RWPE2 (cell line): ENCODE results near the gene KRTCAP2.

Source experiments
- ATAC-seq: fragments of 200-7000 bp; cut with Tn5 transposase; 3 replicates; pipeline ENCODE4 v1.9.1; 2021; ENCODE audit warnings: low read depth
- DNase-seq: peaks from one replicate; pipeline ENCODE4 v3.0.0-alpha.2; 2020; ENCODE audit warnings: low spot score
- H3K27ac ChIP-seq: fragments of 450-650 bp; 2 replicates; pipeline ENCODE4 v1.5.1; 2017; ENCODE audit warnings: mild to moderate bottlenecking; ENCODE audit not compliant: poor library complexity, severe bottlenecking
- H3K27me3 ChIP-seq: fragments of 250-450 bp; sonication (Bioruptor Pico); 2 replicates; pipeline ENCODE4 v1.5.1; 2021; ENCODE audit warnings: mild to moderate bottlenecking, moderate library complexity; ENCODE audit not compliant: insufficient read depth, poor library complexity, severe bottlenecking
- H3K36me3 ChIP-seq: fragments of 250-450 bp; sonication (Bioruptor Pico); 2 replicates; pipeline ENCODE4 v1.5.1; 2020; ENCODE audit warnings: low read depth, mild to moderate bottlenecking, moderate library complexity
- H3K4me1 ChIP-seq: fragments of 250-450 bp; sonication (Bioruptor Pico); 2 replicates; pipeline ENCODE4 v1.5.1; 2021; ENCODE audit warnings: mild to moderate bottlenecking, moderate library complexity; ENCODE audit not compliant: insufficient read depth, poor library complexity, severe bottlenecking
- H3K4me3 ChIP-seq: fragments of 250-450 bp; sonication (Bioruptor Pico); 2 replicates; pipeline ENCODE4 v1.5.1; 2021; ENCODE audit warnings: mild to moderate bottlenecking, moderate library complexity; ENCODE audit not compliant: severe bottlenecking
- H3K9me3 ChIP-seq: fragments of 250-450 bp; sonication (Bioruptor Pico); 2 replicates; pipeline ENCODE4 v1.5.1; 2021; ENCODE audit warnings: mild to moderate bottlenecking, moderate library complexity; ENCODE audit not compliant: severe bottlenecking
- TF ChIP-seq, protein P1 (sequence below): fragments of 450-650 bp; IDR thresholded peaks from one replicate; pipeline ENCODE4 v1.5.1; 2017; ENCODE audit warnings: mild to moderate bottlenecking, moderate library complexity; ENCODE audit not compliant: poor library complexity, severe bottlenecking

KRTCAP2 gene

GRCh38 chr1:155202198-155202597 is 29.1 kb upstream of the KRTCAP2 start:
- Histone ChIP-seq H3K36me3 (0 out of 2 replicates have a peak, but pooled peaks cover 3% of the 10 kb centered on the region), H3K4me3 (no peak overlapping the region), H3K27ac (no peak overlapping the region), H3K9me3 (no peaks in the 10 kb centered on the region), H3K4me1 (no peaks in the 10 kb centered on the region), H3K27me3 (no peaks in the 10 kb centered on the region)
- no peak for DNase-seq
- no peak for ATAC-seq
- TF ChIP-seq, protein P1, sequence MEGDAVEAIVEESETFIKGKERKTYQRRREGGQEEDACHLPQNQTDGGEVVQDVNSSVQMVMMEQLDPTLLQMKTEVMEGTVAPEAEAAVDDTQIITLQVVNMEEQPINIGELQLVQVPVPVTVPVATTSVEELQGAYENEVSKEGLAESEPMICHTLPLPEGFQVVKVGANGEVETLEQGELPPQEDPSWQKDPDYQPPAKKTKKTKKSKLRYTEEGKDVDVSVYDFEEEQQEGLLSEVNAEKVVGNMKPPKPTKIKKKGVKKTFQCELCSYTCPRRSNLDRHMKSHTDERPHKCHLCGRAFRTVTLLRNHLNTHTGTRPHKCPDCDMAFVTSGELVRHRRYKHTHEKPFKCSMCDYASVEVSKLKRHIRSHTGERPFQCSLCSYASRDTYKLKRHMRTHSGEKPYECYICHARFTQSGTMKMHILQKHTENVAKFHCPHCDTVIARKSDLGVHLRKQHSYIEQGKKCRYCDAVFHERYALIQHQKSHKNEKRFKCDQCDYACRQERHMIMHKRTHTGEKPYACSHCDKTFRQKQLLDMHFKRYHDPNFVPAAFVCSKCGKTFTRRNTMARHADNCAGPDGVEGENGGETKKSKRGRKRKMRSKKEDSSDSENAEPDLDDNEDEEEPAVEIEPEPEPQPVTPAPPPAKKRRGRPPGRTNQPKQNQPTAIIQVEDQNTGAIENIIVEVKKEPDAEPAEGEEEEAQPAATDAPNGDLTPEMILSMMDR: no peak

DNA sequence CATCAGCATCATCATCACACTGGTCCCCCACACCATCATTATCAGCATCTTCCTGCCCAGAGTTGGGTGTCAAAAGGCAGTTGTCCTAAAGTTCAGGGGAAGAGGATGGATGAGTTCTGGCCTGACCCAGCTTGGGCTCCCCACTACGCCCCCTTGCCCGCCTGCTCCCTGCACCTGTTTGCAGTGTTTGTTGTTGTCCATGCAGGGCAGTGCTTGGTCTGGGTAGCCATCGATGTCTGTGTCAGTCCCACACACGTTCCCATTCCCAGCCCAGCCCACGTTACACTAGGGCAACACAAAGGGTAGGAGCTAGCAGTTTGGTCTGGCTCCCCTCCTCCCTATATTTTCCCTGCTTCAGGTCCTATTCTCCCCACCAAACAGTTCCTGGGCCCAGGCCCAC is 27.8 kb upstream of the KRTCAP2 start:
- Histone ChIP-seq H3K4me1 (no peaks in the 10 kb centered on the region), H3K27me3 (no peaks in the 10 kb centered on the region), H3K36me3 (0 out of 2 replicates have a peak, but pooled peaks cover 5% of the 10 kb centered on the region), H3K4me3 (no peak overlapping the region), H3K9me3 (no peaks in the 10 kb centered on the region), H3K27ac (no peak overlapping the region)
- TF ChIP-seq, protein P1: no peak
- DNase-seq (no peak), ATAC-seq (no peak)

DNA sequence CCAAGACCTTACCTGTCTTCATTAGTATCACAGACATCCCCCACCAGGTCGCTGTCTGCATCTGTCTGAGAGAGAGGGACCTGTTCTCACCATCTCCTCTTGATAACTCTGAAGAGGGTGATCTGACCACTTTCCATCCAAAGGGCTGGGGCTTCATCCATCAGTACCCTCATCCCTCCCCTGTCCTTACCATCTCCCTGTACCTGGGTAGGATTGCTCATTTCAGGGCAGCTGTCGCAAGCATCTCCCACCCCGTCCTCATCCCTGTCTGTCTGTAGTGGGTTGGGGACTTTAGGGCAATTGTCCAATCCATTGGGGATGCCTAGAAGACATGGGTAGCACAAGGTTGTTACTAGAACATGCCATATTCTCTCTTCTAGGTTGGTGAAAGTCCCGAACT is 26.7 kb upstream of the KRTCAP2 start:
- no peaks in the 10 kb centered on the region for H3K4me1 ChIP-seq

DNA sequence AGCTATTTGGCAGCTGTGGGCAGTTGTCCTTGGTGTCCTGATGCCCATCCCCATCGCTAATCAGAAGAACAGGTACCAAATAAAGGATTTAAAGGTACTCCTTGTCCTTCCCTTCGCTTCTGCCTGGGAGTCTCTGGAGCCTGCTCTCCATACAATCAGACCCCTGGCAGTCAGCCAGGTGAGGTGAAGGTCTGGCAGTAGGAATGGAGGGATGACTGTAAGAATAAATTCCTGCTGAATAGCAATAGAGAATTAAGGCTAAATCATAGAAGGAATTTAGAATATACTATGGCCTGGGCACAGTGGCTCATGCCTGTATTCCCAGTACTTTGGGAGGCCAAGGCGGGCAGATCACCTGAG is 25.4 kb upstream of the KRTCAP2 start:
- no peak for ATAC-seq
- H3K27ac ChIP-seq: no peak overlapping the region

More for the DNA sequence above, 26.7 kb upstream of the KRTCAP2 start:
- Histone ChIP-seq H3K9me3 (no peaks in the 10 kb centered on the region), H3K27me3 (no peaks in the 10 kb centered on the region), H3K27ac (no peak overlapping the region), H3K36me3 (0 out of 2 replicates have a peak, but pooled peaks cover 5% of the 10 kb centered on the region), H3K4me3 (no peak overlapping the region)
- DNase-seq (no peak), ATAC-seq (no peak)
- TF ChIP-seq, protein P1: no peak

More for the DNA sequence above, 25.4 kb upstream of the KRTCAP2 start:
- Histone ChIP-seq H3K9me3 (no peaks in the 10 kb centered on the region), H3K4me3 (no peak overlapping the region), H3K36me3 (0 out of 2 replicates have a peak, but pooled peaks cover 5% of the 10 kb centered on the region), H3K4me1 (no peaks in the 10 kb centered on the region), H3K27me3 (no peaks in the 10 kb centered on the region)
- peak; percentile 34 for DNase-seq
- TF ChIP-seq, protein P1: no peak
